ENCODE results near the gene OR4F15. TPM values are rescaled to one million over a fixed set of nuclear protein-coding genes. Genes with fewer than 3 reads are reported as not detected.

OR4F15 gene
- total RNA-seq, 1 experiment from 2014 or later: not detected

GRCh38 chr15:101827257-101827656 is 15.3 kb downstream of the OR4F15 start:
- no TSS peak for BruUV-seq (replicated peaks)
- H3K4me1 ChIP-seq (ENCODE audit: insufficient read depth, low read length): no peaks in the 10 kb centered on the region
- H3K9me3 ChIP-seq (ENCODE audit: low read length): no peaks in the 10 kb centered on the region; the same call in 1 of the 2 replicates
- ChIA-PET CTCF (no interaction called here), POLR2A (ENCODE audit: unreplicated experiment) (no interaction called here)
- H3K4me2 ChIP-seq (ENCODE audit: low read length): no peak overlapping the region
- DNase-seq: no peak
- ATAC-seq: no peak
- no peaks in the 10 kb centered on the region for H3F3A ChIP-seq (ENCODE audit: low read length, unreplicated experiment)
- no peaks in the 10 kb centered on the region for H4K20me1 ChIP-seq (ENCODE audit: low read length)
- H3K27ac ChIP-seq (ENCODE audit: low read length): no peak overlapping the region
- H3K9me2 ChIP-seq (replicated peaks; ENCODE audit: low read length): no peaks in the 10 kb centered on the region
- peaks cover 70% of the 10 kb centered on the region for H3K27me3 ChIP-seq (ENCODE audit: low read length)
- TF ChIP-seq, protein P1, sequence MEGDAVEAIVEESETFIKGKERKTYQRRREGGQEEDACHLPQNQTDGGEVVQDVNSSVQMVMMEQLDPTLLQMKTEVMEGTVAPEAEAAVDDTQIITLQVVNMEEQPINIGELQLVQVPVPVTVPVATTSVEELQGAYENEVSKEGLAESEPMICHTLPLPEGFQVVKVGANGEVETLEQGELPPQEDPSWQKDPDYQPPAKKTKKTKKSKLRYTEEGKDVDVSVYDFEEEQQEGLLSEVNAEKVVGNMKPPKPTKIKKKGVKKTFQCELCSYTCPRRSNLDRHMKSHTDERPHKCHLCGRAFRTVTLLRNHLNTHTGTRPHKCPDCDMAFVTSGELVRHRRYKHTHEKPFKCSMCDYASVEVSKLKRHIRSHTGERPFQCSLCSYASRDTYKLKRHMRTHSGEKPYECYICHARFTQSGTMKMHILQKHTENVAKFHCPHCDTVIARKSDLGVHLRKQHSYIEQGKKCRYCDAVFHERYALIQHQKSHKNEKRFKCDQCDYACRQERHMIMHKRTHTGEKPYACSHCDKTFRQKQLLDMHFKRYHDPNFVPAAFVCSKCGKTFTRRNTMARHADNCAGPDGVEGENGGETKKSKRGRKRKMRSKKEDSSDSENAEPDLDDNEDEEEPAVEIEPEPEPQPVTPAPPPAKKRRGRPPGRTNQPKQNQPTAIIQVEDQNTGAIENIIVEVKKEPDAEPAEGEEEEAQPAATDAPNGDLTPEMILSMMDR (conservative IDR thresholded peaks at IDR 0.05; ENCODE audit: low read depth, low read length): no peak
- TF ChIP-seq EZH2phosphoT487 (IDR thresholded peaks at IDR 0.05; ENCODE audit: borderline replicate concordance, low read length) (no peak), EZH2 (IDR thresholded peaks at IDR 0.05; ENCODE audit: low read length, unreplicated experiment) (no peak)
- H3K36me3 ChIP-seq (ENCODE audit: low read depth, low read length): no peaks in the 10 kb centered on the region
- intact Hi-C loops (cut with micrococcal nuclease): no loop called here
- H3K9ac ChIP-seq (ENCODE audit: low read length): no peak overlapping the region
- H3K4me3 ChIP-seq (ENCODE audit: low read length): no peak overlapping the region
- no peaks in the 10 kb centered on the region for H3K79me2 ChIP-seq (ENCODE audit: low read length)
- no peak overlapping the region for H2AFZ ChIP-seq (ENCODE audit: low read length)

DNA sequence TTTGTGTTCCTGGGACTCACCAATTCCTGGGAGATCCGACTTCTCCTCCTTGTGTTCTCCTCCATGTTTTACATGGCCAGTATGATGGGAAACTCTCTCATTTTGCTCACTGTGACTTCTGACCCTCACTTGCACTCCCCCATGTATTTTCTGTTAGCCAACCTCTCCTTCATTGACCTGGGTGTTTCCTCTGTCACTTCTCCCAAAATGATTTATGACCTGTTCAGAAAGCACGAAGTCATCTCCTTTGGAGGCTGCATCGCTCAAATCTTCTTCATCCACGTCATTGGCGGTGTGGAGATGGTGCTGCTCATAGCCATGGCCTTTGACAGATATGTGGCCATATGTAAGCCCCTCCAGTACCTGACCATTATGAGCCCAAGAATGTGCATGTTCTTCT is 16.8 kb downstream of the OR4F15 start:
- no peak for DNase-seq
- no peak for ATAC-seq
- H3K4me1 ChIP-seq (ENCODE audit: insufficient read depth, low read length): no peaks in the 10 kb centered on the region
- ChIA-PET CTCF (no interaction called here), POLR2A (ENCODE audit: unreplicated experiment) (no interaction called here)
- H3K9ac ChIP-seq (ENCODE audit: low read length): no peak overlapping the region
- peaks cover 68% of the 10 kb centered on the region for H3K27me3 ChIP-seq (ENCODE audit: low read length)
- no peak overlapping the region for H3K4me2 ChIP-seq (ENCODE audit: low read length)
- intact Hi-C loops (cut with micrococcal nuclease): no loop called here
- TF ChIP-seq, protein P1 (conservative IDR thresholded peaks at IDR 0.05; ENCODE audit: low read depth, low read length): no peak
- TF ChIP-seq EZH2 (IDR thresholded peaks at IDR 0.05; ENCODE audit: low read length, unreplicated experiment) (no peak), EZH2phosphoT487 (IDR thresholded peaks at IDR 0.05; ENCODE audit: borderline replicate concordance, low read length) (no peak)
- H3K4me3 ChIP-seq (ENCODE audit: low read length): no peak overlapping the region
- H4K20me1 ChIP-seq (ENCODE audit: low read length): no peaks in the 10 kb centered on the region
- no peaks in the 10 kb centered on the region for H3K9me2 ChIP-seq (replicated peaks; ENCODE audit: low read length)
- no peaks in the 10 kb centered on the region for H3K36me3 ChIP-seq (ENCODE audit: low read depth, low read length)
- H2AFZ ChIP-seq (ENCODE audit: low read length): no peak overlapping the region
- H3F3A ChIP-seq (ENCODE audit: low read length, unreplicated experiment): no peaks in the 10 kb centered on the region
- BruUV-seq (replicated peaks): no TSS peak
- no peaks in the 10 kb centered on the region; the same call in 1 of the 2 replicates for H3K9me3 ChIP-seq (ENCODE audit: low read length)
- no peaks in the 10 kb centered on the region for H3K79me2 ChIP-seq (ENCODE audit: low read length)
- H3K27ac ChIP-seq (ENCODE audit: low read length): no peak overlapping the region

- no peak overlapping the region for H3K4me3 ChIP-seq (ENCODE audit: low read length)
- no peak overlapping the region for H2AFZ ChIP-seq (ENCODE audit: low read length)
- BruUV-seq (replicated peaks): no TSS peak
These were observed 29.7 kb downstream of the OR4F15 start for GRCh38 chr15:101841656-101842055.

More at GRCh38 chr15:101841656-101842055, 29.7 kb downstream of the OR4F15 start:
- no peaks in the 10 kb centered on the region for H3K9me3 ChIP-seq (ENCODE audit: low read length)
- intact Hi-C loops (cut with micrococcal nuclease): no loop called here
- peaks cover 52% of the 10 kb centered on the region for H3K27me3 ChIP-seq (ENCODE audit: low read length)
- H3K4me1 ChIP-seq (ENCODE audit: insufficient read depth, low read length): no peaks in the 10 kb centered on the region
- H3K4me2 ChIP-seq (ENCODE audit: low read length): no peak overlapping the region
- ChIA-PET CTCF (no interaction called here), POLR2A (ENCODE audit: unreplicated experiment) (no interaction called here)
- TF ChIP-seq EZH2 (IDR thresholded peaks at IDR 0.05; ENCODE audit: low read length, unreplicated experiment): no peak
- TF ChIP-seq, protein P1 (conservative IDR thresholded peaks at IDR 0.05; ENCODE audit: low read depth, low read length): no peak
- no peak for TF ChIP-seq EZH2phosphoT487 (IDR thresholded peaks at IDR 0.05; ENCODE audit: borderline replicate concordance, low read length)
- no peaks in the 10 kb centered on the region for H3F3A ChIP-seq (ENCODE audit: low read length, unreplicated experiment)
- H3K36me3 ChIP-seq (ENCODE audit: low read depth, low read length): no peaks in the 10 kb centered on the region
- H3K79me2 ChIP-seq (ENCODE audit: low read length): no peaks in the 10 kb centered on the region
- DNase-seq (no peak), ATAC-seq (no peak)
- H4K20me1 ChIP-seq (ENCODE audit: low read length): no peaks in the 10 kb centered on the region
- no peak overlapping the region for H3K27ac ChIP-seq (ENCODE audit: low read length)
- no peak overlapping the region for H3K9ac ChIP-seq (ENCODE audit: low read length)
- no peaks in the 10 kb centered on the region for H3K9me2 ChIP-seq (replicated peaks; ENCODE audit: low read length)

Measured in PC-3 (cell line).